ENCODE data around the gene AGO1. TPM values are rescaled to one million over a fixed set of nuclear protein-coding genes. Genes with fewer than 3 reads are reported as not detected.
A peak's percentile ranks its signal among the peaks of the same experiment; 100 is the strongest.

The AGO1 gene
- total RNA-seq, 1 experiment from 2014 or later = 81.8 TPM

DNA sequence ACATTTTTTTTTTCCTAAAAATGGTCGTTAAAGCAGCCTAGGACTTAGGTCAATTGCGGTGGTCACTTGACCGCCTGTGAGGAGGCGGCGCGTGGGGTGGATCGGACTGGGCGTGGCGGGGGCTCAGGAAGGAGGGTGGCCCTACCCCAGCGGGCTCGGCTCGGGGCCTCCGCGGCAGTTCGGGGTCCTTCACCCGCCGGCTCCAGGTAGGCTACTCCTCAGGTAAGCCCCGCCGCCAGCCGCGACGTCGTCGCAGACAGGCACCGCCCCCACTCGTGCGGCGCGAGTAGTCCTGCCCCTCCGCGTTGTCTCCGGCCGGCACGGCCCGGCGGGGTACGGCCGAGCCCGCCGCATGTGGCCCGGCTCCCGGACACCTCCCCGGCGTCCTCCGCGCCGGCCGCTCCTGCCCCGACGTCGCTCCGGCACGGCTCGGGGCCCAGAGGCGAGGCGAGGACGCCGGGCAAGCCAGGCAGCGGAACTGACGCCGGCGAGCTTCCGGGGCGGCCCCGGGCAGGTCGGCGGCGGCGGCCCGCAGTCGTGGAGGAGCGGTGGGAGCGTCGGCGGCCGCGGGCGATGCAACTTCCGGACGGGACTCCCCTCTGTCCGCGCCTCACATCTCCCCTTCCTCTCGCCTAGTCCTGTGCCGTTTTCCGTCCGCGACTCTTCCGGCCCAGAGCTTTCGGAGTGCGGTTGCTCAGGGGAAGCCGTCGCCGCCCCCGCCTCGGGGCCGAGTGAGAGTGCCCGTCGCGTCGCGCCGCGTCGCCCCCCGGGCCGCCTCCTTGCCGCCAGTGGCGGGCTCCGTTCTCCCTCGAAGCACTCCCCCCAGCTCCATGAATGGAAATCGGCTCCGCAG lies 47.8 kb downstream of the AGO1 start, which contains the start of gene AGO3 (continued):
- TF ChIP-seq ATF3 (CRISPR knock-in tag; conservative IDR thresholded peaks at IDR 0.05) (no peak), ZNF416 (CRISPR knock-in tag; IDR thresholded peaks at IDR 0.05) (peak; percentile 85; the same call in 1 of the 2 replicates), SMAD3 (CRISPR knock-in tag; IDR thresholded peaks at IDR 0.05; ENCODE audit: borderline replicate concordance) (0 out of 2 replicates have a peak, but pooled peaks have one; percentile 68), ZNF219 (CRISPR knock-in tag; IDR thresholded peaks at IDR 0.05; ENCODE audit: borderline replicate concordance) (no peak), FOXP1 (CRISPR knock-in tag; IDR thresholded peaks at IDR 0.05; ENCODE audit: borderline replicate concordance) (peak; percentile 74), NR2C2 (CRISPR knock-in tag; IDR thresholded peaks at IDR 0.05) (no peak), TEAD4 (CRISPR knock-in tag; IDR thresholded peaks at IDR 0.05) (no peak), NFE2L1 (CRISPR knock-in tag; IDR thresholded peaks at IDR 0.05) (no peak), ZMAT4 (CRISPR knock-in tag; IDR thresholded peaks at IDR 0.05) (peak; percentile 77), NFYB (CRISPR knock-in tag; conservative IDR thresholded peaks at IDR 0.05; ENCODE audit: low read depth) (no peak), PRRX2 (CRISPR knock-in tag; IDR thresholded peaks at IDR 0.05) (peak; percentile 88), NR1H2 (CRISPR knock-in tag; IDR thresholded peaks at IDR 0.05) (no peak), ESRRA (CRISPR knock-in tag; IDR thresholded peaks at IDR 0.05; ENCODE audit: borderline replicate concordance) (0 out of 2 replicates have a peak, but pooled peaks have one; percentile 34), FOXK1 (CRISPR knock-in tag; IDR thresholded peaks at IDR 0.05) (no peak), E2F4 (CRISPR knock-in tag; IDR thresholded peaks at IDR 0.05; ENCODE audit: borderline replicate concordance, low read depth) (peak; percentile 14; the same call in 1 of the 2 replicates), HMGXB4 (CRISPR knock-in tag; IDR thresholded peaks at IDR 0.05) (peak; percentile 89), OVOL2 (CRISPR knock-in tag; IDR thresholded peaks at IDR 0.05; ENCODE audit: borderline replicate concordance) (peak; percentile 57; the same call in 1 of the 2 replicates), ZNF423 (CRISPR knock-in tag; IDR thresholded peaks at IDR 0.05) (peak; percentile 9; the same call in 1 of the 2 replicates), ZNF263 (CRISPR knock-in tag; IDR thresholded peaks at IDR 0.05; ENCODE audit: low read depth) (0 out of 2 replicates have a peak, but pooled peaks have one; percentile 20), ZNF532 (CRISPR knock-in tag; IDR thresholded peaks at IDR 0.05; ENCODE audit: borderline replicate concordance) (peak; percentile 66; the same call in 1 of the 2 replicates), GABPB1 (CRISPR knock-in tag; IDR thresholded peaks at IDR 0.05) (peak; percentile 93)
- TF ChIP-seq, protein P1, sequence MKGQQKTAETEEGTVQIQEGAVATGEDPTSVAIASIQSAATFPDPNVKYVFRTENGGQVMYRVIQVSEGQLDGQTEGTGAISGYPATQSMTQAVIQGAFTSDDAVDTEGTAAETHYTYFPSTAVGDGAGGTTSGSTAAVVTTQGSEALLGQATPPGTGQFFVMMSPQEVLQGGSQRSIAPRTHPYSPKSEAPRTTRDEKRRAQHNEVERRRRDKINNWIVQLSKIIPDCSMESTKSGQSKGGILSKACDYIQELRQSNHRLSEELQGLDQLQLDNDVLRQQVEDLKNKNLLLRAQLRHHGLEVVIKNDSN (CRISPR knock-in tag; IDR thresholded peaks at IDR 0.05) = no peak
- TF ChIP-seq, protein P2, sequence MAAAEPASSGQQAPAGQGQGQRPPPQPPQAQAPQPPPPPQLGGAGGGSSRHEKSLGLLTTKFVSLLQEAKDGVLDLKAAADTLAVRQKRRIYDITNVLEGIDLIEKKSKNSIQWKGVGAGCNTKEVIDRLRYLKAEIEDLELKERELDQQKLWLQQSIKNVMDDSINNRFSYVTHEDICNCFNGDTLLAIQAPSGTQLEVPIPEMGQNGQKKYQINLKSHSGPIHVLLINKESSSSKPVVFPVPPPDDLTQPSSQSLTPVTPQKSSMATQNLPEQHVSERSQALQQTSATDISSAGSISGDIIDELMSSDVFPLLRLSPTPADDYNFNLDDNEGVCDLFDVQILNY (CRISPR knock-in tag; IDR thresholded peaks at IDR 0.05) = peak; percentile 53; the same call in 1 of the 2 replicates
- TF ChIP-seq, protein P3, sequence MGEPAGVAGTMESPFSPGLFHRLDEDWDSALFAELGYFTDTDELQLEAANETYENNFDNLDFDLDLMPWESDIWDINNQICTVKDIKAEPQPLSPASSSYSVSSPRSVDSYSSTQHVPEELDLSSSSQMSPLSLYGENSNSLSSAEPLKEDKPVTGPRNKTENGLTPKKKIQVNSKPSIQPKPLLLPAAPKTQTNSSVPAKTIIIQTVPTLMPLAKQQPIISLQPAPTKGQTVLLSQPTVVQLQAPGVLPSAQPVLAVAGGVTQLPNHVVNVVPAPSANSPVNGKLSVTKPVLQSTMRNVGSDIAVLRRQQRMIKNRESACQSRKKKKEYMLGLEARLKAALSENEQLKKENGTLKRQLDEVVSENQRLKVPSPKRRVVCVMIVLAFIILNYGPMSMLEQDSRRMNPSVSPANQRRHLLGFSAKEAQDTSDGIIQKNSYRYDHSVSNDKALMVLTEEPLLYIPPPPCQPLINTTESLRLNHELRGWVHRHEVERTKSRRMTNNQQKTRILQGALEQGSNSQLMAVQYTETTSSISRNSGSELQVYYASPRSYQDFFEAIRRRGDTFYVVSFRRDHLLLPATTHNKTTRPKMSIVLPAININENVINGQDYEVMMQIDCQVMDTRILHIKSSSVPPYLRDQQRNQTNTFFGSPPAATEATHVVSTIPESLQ (CRISPR knock-in tag; IDR thresholded peaks at IDR 0.05) = no peak
- TF ChIP-seq, protein P4, sequence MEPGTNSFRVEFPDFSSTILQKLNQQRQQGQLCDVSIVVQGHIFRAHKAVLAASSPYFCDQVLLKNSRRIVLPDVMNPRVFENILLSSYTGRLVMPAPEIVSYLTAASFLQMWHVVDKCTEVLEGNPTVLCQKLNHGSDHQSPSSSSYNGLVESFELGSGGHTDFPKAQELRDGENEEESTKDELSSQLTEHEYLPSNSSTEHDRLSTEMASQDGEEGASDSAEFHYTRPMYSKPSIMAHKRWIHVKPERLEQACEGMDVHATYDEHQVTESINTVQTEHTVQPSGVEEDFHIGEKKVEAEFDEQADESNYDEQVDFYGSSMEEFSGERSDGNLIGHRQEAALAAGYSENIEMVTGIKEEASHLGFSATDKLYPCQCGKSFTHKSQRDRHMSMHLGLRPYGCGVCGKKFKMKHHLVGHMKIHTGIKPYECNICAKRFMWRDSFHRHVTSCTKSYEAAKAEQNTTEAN (CRISPR knock-in tag; IDR thresholded peaks at IDR 0.05) = no peak
